ENCODE data around the gene EEIG1. TPM values are rescaled to one million over a fixed set of nuclear protein-coding genes. Genes with fewer than 3 reads are reported as not detected.
A peak's percentile ranks its signal among the peaks of the same experiment; 100 is the strongest.

The EEIG1 gene
- total and polyA plus RNA-seq, 10 of the 15 experiments (the other 5 are each of a cell fraction or from before 2014, with no cell fraction given) = 1.2 to 75.9 (median 9.0) TPM

DNA sequence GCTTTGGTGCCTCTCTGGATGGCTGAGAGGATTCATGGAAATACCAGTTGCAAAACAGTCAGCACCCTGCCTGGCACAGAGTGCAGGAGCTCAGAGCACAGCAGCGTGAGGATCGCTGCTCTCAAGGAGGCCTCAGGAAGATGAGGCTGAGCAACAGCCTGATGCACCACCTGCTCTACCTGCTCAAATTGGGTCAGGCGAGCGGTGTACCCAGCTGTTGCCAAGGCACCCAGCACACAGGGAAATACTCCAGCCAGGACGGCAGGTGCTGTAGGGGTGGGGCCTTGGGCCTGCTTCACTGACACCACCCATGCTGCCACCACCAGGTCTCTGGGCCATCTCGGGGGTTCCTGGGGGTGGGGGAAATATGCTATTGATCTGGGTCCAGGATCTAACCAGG lies 4.3 kb downstream of the EEIG1 start (continued):
- TF ChIP-seq ZNF384 (IDR thresholded peaks at IDR 0.05; ENCODE audit: borderline replicate concordance, low read depth, low read length) = no peak

DNA sequence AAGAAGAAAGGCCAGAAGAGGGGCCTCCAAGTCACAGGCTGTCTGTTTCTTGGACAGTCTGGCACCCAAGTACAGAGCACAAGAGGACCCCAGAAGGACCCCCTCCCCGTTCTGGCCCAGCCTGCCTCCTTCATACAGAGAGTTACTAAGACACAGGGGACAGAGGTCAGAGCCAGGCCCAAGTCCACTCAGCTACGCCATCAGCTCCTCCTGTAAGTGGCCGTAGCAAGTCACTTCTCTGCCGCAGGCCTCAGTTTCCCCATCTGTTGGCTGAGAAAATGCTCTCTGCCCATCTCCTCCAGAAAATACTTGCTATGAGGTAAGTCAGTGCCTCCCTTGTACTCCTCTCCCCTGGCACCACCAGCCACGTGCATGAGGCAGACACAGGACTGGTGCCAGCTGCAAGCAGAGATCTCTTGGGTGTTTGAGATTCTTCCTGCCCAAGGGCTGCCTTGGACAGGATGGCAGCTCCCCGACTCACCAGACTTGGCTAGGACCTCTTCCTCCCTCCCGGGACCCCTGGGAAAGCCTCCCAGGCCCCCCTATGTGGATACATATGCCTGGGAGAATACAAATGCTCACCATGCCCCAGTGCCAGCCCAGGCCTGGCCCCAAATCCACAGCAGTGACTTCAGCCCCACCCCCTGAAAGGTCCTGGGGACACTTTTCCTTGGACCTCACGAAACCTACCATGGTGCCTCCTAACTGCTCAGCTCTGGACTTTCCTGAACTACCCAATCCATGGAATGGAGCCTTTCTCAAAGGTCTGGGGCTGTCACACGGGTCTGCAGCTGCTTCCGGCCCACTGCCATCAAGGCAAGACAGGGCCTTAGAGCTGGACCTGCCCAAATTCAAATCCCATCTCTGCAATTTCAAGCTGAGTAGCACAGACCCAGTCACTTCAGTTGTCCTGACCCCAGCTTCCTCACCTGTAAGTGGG lies 5.1 kb downstream of the EEIG1 start:
- RAD21 ChIA-PET (ENCODE audit: unreplicated experiment) = no interaction called here
- TF ChIP-seq NFYA (IDR thresholded peaks at IDR 0.05; ENCODE audit: borderline replicate concordance, low read depth, low read length) = no peak
- TF ChIP-seq, protein P1, sequence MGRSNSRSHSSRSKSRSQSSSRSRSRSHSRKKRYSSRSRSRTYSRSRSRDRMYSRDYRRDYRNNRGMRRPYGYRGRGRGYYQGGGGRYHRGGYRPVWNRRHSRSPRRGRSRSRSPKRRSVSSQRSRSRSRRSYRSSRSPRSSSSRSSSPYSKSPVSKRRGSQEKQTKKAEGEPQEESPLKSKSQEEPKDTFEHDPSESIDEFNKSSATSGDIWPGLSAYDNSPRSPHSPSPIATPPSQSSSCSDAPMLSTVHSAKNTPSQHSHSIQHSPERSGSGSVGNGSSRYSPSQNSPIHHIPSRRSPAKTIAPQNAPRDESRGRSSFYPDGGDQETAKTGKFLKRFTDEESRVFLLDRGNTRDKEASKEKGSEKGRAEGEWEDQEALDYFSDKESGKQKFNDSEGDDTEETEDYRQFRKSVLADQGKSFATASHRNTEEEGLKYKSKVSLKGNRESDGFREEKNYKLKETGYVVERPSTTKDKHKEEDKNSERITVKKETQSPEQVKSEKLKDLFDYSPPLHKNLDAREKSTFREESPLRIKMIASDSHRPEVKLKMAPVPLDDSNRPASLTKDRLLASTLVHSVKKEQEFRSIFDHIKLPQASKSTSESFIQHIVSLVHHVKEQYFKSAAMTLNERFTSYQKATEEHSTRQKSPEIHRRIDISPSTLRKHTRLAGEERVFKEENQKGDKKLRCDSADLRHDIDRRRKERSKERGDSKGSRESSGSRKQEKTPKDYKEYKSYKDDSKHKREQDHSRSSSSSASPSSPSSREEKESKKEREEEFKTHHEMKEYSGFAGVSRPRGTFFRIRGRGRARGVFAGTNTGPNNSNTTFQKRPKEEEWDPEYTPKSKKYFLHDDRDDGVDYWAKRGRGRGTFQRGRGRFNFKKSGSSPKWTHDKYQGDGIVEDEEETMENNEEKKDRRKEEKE (IDR thresholded peaks at IDR 0.05) = no peak
- no peak for TF ChIP-seq HDAC6 (IDR thresholded peaks at IDR 0.05; ENCODE audit: unreplicated experiment)
- TF ChIP-seq, protein P2, sequence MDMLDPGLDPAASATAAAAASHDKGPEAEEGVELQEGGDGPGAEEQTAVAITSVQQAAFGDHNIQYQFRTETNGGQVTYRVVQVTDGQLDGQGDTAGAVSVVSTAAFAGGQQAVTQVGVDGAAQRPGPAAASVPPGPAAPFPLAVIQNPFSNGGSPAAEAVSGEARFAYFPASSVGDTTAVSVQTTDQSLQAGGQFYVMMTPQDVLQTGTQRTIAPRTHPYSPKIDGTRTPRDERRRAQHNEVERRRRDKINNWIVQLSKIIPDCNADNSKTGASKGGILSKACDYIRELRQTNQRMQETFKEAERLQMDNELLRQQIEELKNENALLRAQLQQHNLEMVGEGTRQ (IDR thresholded peaks at IDR 0.05; ENCODE audit: borderline replicate concordance, low read depth, low read length) = no peak
- Histone ChIP-seq H3K79me2 (ENCODE audit: control insufficient read depth, insufficient read depth, low read length) (peaks cover 72% of the 10 kb centered on the region), H3K4me3 (no peak overlapping the region), H2AFZ (ENCODE audit: control insufficient read depth, low read depth, low read length) (no peak overlapping the region), H3K36me3 (ENCODE audit: control insufficient read depth in 2 of 2, insufficient read depth in 2 of 2, low read length in 1 of 2) (peaks cover 1 to 3% of the 10 kb centered on the region in 2 experiments; a peak in 2 of 4 replicates), H4K20me1 (ENCODE audit: control insufficient read depth, insufficient read depth) (peaks cover 11% of the 10 kb centered on the region), H3K9ac (ENCODE audit: control insufficient read depth, insufficient read depth, low read length) (no peak overlapping the region), H3K27ac (ENCODE audit: control insufficient read depth, insufficient read depth) (no peak overlapping the region), H3K4me2 (ENCODE audit: control insufficient read depth, insufficient read depth) (peak overlapping the region; percentile 91; the same call in 1 of the 2 replicates), H3K27me3 (replicated peaks in 1 of 2; ENCODE audit: control insufficient read depth in 2 of 2, insufficient read depth in 2 of 2, low read length in 1 of 2) (no peaks in the 10 kb centered on the region), H3K4me1 (ENCODE audit: control insufficient read depth, insufficient read depth, low read length) (peaks cover 49% of the 10 kb centered on the region), H3K9me3 (replicated peaks; ENCODE audit: control insufficient read depth, insufficient read depth, low read length) (no peaks in the 10 kb centered on the region)
- in situ Hi-C loops (cut with MboI) = no loop called here
- SMC1A ChIA-PET (ENCODE audit: uncharacterized antibody, unreplicated experiment) = interaction anchor here (0.6 to 2.6 kb wide), 4 partner anchors 32 to 141 kb away, joined by 3 to 10 read pairs (median 5); no protein-coding TSS in a partner anchor
- FAIRE-seq (no peak), DNase-seq (ENCODE audit: low read depth, low spot score) (no peak), ATAC-seq (no peak)
- POLR2A ChIA-PET = interaction anchor here (0.9 kb wide), 1 partner anchor 97 kb away, joined by 4 read pairs; no protein-coding TSS in a partner anchor
- intact Hi-C loops (cut with micrococcal nuclease; ENCODE audit: unreplicated experiment) = no loop called here
- CTCF ChIA-PET = interaction anchor here (0.6 to 6.2 kb wide), 5 partner anchors 21 to 59 kb away, joined by 3 to 34 read pairs (median 5); no protein-coding TSS in a partner anchor
- 92% methylated on average over 10 of the region's 10 CpGs for WGBS (ENCODE audit: insufficient coverage, insufficient replicate concordance, low lambda C conversion rate, missing lambda C conversion rate)
- no TSS peak for BruUV-seq (replicated peaks)
